Transverse colon (tissue), 4 donors: ENCODE results near the gene TMEM44. TPM values are rescaled to one million over a fixed set of nuclear protein-coding genes. Genes with fewer than 3 reads are reported as not detected.

ENCODE experiments used
- DNase-seq: peaks from one replicate; pipeline ENCODE4 v3.0.0-alpha.2; 2019
- H3K27ac ChIP-seq, 4 donors: fragments of 200-600 bp; sonication (generic); 2 replicates each; pipeline ENCODE4 v1.5.1; 2016 to 2018; ENCODE audit warnings: inconsistent platforms in 4 of 4
- H3K27me3 ChIP-seq: fragments of 200-600 bp; sonication (generic); 2 replicates; pipeline ENCODE4 v1.5.1; 2017; ENCODE audit warnings: inconsistent platforms
- H3K36me3 ChIP-seq, 4 donors: fragments of 200-600 bp; sonication (generic); 2 replicates each; pipeline ENCODE4 v1.5.1; 2017 to 2019; ENCODE audit warnings: inconsistent platforms in 4 of 4
- H3K4me1 ChIP-seq, 4 donors: fragments of 200-600 bp; sonication (generic); 2 replicates each; pipeline ENCODE4 v1.5.1; 2017 to 2020; ENCODE audit warnings: inconsistent platforms in 4 of 4
- H3K4me3 ChIP-seq, 4 donors: fragments of 200-600 bp; sonication (generic); 1 replicate in 1 of 4; 2 replicates in 3 of 4; pipeline versions ENCODE4 v1.5.1 to v1.6.1; 2017 to 2019; ENCODE audit warnings: inconsistent platforms in 4 of 4
- H3K9me3 ChIP-seq, 2 donors: fragments of 200-600 bp; sonication (generic); 2 replicates each; pipeline ENCODE4 v1.5.1; 2017 to 2019; ENCODE audit warnings: inconsistent platforms in 2 of 2
- CTCF ChIP-seq, 5 experiments: fragments of 200-600 bp in 3 of 5; fragments of 450-650 bp in 2 of 5; sonication (generic) in 3 of 5; IDR thresholded peaks; 1 replicate in 2 of 5; 2 replicates in 3 of 5; pipeline ENCODE4 v1.5.1; 2016 to 2017; ENCODE audit warnings: antibody characterized with exemption in 5 of 5, inconsistent platforms in 3 of 5, mild to moderate bottlenecking in 2 of 5, moderate library complexity in 1 of 5
- EP300 ChIP-seq: sonication (generic); formaldehyde crosslinking; IDR thresholded peaks from one replicate; pipeline ENCODE4 v1.6.1; 2017; ENCODE audit warnings: antibody characterized with exemption, low read depth
- POLR2A ChIP-seq: fragments of 450-650 bp; IDR thresholded peaks from one replicate; pipeline ENCODE4 v1.6.1; 2016; ENCODE audit warnings: antibody characterized with exemption, mild to moderate bottlenecking, moderate library complexity
- POLR2AphosphoS5 ChIP-seq, 3 donors: sonication (generic); formaldehyde crosslinking; IDR thresholded peaks; one replicate each; pipeline ENCODE4 v1.6.1; 2016; ENCODE audit warnings: antibody characterized with exemption in 3 of 3
- WGBS, 2 donors: methylation state at CpG; one replicate each; pipeline ENCODE4 v1.1.5; 2018; ENCODE audit warnings: low coverage in 1 of 2; 5-methylcytosine and 5-hydroxymethylcytosine counted together
- in situ Hi-C, 4 donors: fragments of 200-750 bp; cut with MboI; loops; one replicate each; pipeline versions ENCODE4 v1.15.0 to v1.15.1; 2017; ENCODE audit warnings: low sequenced_read_pairs in 3 of 4, low pct_ligation_motif_present in 1 of 4, low pct_unique_long_range_greater_than_20kb in 1 of 4
- intact Hi-C: fragments of 100-400 bp; cut with DNase I; formaldehyde crosslinking; loops from one replicate; pipeline ENCODE4 v1.15.1; 2023; ENCODE audit warnings: low total_unique reads
- total RNA-seq, 4 donors: library from RNA; depleted of rRNA; stranded (reverse); fragments of >200 nt; gene quantifications; one replicate each; pipeline ENCODE4 v1.1.0, GENCODE V29; 2016

TMEM44 gene
- total RNA-seq, 4 donors from 2014 or later, result 52.0 to 101 (median 58.8) TPM

GRCh38 chr3:194667363-194667762 lies 34.1 kb upstream of the TMEM44 start:
- H3K4me3 ChIP-seq, result no peak overlapping the region
- H3K27ac ChIP-seq, result no peak overlapping the region
- H3K36me3 ChIP-seq, result peaks cover 0 to 27% (median 12%) of the 10 kb centered on the region in 4 donors
- no peaks in the 10 kb centered on the region for H3K27me3 ChIP-seq
- H3K9me3 ChIP-seq, result no peaks in the 10 kb centered on the region
- TF ChIP-seq POLR2AphosphoS5 (IDR thresholded peaks at IDR 0.05) (no peak), POLR2A (no peak), EP300 (no peak), CTCF (IDR thresholded peaks at IDR 0.05) (no peak)
- DNase-seq, result no peak
- peaks cover 12 to 17% (median 13%) of the 10 kb centered on the region in 4 donors for H3K4me1 ChIP-seq
- intact Hi-C loops, result loop anchor here (5.0 kb wide), 1 partner anchor 1770 kb away; no protein-coding TSS in a partner anchor
- WGBS, 2 donors, result 75 to 80% methylated on average over 1 to 7 of the region's 7 CpGs
- in situ Hi-C loops, result loop anchor here in 1 of 4 donors (25.0 kb wide), 1 partner anchor 870 kb away; the partner anchor contains the start of gene PPP1R2

GRCh38 chr3:194664857-194665256 lies 31.6 kb upstream of the TMEM44 start:
- TF ChIP-seq POLR2A (no peak), CTCF (IDR thresholded peaks at IDR 0.05) (no peak), EP300 (no peak), POLR2AphosphoS5 (IDR thresholded peaks at IDR 0.05) (no peak)
- Histone ChIP-seq H3K36me3 (peaks cover 0 to 31% (median 13%) of the 10 kb centered on the region in 4 donors), H3K9me3 (no peaks in the 10 kb centered on the region), H3K4me3 (no peak overlapping the region), H3K27ac (no peak overlapping the region), H3K4me1 (peaks cover 0 to 1% (median 0%) of the 10 kb centered on the region in 4 donors), H3K27me3 (no peaks in the 10 kb centered on the region)
- 90 to 94% methylated on average over 7 of the region's 7 CpGs for WGBS, 2 donors
- in situ Hi-C loops, result loop anchor here in 1 of 4 donors (25.0 kb wide), 1 partner anchor 872 kb away; the partner anchor contains the start of gene PPP1R2
- DNase-seq, result no peak
- intact Hi-C loops, result loop anchor here (5.0 kb wide), 1 partner anchor 1772 kb away; no protein-coding TSS in a partner anchor

- peaks cover 0 to 3% (median 0%) of the 10 kb centered on the region in 4 donors for H3K4me1 ChIP-seq
- no peak for TF ChIP-seq CTCF (IDR thresholded peaks at IDR 0.05)
- no peak for TF ChIP-seq POLR2AphosphoS5 (IDR thresholded peaks at IDR 0.05)
- no peak for TF ChIP-seq EP300
- no peak for TF ChIP-seq POLR2A
- H3K27me3 ChIP-seq, result no peaks in the 10 kb centered on the region
- no peak overlapping the region for H3K4me3 ChIP-seq
- H3K36me3 ChIP-seq, result peaks cover 0 to 43% (median 21%) of the 10 kb centered on the region in 4 donors
- no peaks in the 10 kb centered on the region for H3K9me3 ChIP-seq
- no peak for DNase-seq
- in situ Hi-C loops (loop anchor here in 1 of 4 donors (25.0 kb wide), 1 partner anchor 875 kb away; the partner anchor contains the start of gene PPP1R2), intact Hi-C loops (no loop called here)
- 71 to 92% methylated on average over 2 to 6 of the region's 6 CpGs for WGBS, 2 donors
- no peak overlapping the region for H3K27ac ChIP-seq
Measured at GRCh38 chr3:194661946-194662345, 28.7 kb upstream of the TMEM44 start.

- H3K27ac ChIP-seq, result no peak overlapping the region
- in situ Hi-C loops (loop anchor here in 1 of 4 donors (25.0 kb wide), 1 partner anchor 876 kb away; the partner anchor contains the start of gene PPP1R2), intact Hi-C loops (no loop called here)
- H3K36me3 ChIP-seq, result peaks cover 0 to 43% (median 20%) of the 10 kb centered on the region in 4 donors
- H3K9me3 ChIP-seq, result no peaks in the 10 kb centered on the region
- 77 to 100% methylated on average over 1 to 3 of the region's 3 CpGs for WGBS, 2 donors
- no peak for DNase-seq
- peaks cover 0 to 3% (median 0%) of the 10 kb centered on the region in 4 donors for H3K4me1 ChIP-seq
- TF ChIP-seq POLR2A (no peak), CTCF (IDR thresholded peaks at IDR 0.05) (no peak), EP300 (no peak)
- H3K4me3 ChIP-seq, result no peak overlapping the region
- no peaks in the 10 kb centered on the region for H3K27me3 ChIP-seq
Measured at GRCh38 chr3:194661374-194661773, 28.2 kb upstream of the TMEM44 start.
